Measurements from ENCODE around the gene KANK3.

- no peak for TF ChIP-seq CTCF (IDR thresholded peaks at IDR 0.05)
- no peak for TF ChIP-seq POLR2AphosphoS5 (IDR thresholded peaks at IDR 0.05)
These were observed 19.3 kb downstream of the KANK3 start for GRCh38 chr19:8323781-8324185.
